ENCODE measurements around the gene RANBP1.

RANBP1 gene

DNA sequence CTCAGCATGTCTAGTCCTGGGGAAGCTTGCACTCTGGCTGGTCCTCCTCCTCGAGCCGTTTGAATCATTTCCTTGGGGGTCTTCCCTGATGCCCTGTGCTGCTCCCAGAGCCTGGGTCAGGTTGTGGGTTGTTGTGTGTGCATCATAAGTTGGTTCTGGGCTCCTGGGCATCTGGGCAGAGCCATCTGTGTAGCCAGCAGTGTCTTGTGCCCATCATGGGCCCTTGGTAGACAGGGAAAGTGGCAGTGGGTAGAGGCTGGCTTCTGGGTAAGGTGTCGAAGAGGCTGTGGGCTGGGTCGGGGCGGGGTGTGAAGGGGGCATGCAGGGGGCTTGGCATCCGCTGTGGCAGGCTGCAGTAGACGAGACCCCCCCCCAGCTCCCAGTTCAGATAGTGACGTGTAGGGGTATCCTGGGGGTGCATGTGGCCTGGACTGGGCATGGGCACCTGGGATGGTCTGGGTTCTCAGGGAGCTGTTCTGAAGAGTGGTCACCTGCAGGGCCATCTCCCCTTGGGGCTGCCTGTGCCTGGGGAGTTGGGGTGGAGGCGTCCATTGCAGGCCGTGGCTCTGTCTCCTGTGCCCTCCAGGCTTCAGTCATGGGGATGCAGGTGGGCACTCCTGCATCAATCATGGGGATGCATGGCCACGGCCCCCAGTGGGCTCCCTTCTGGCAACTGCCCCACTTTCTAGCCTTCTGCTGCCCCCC lies 8.3 kb downstream of the RANBP1 start:
- DNase-seq (ENCODE audit: low read depth), result no peak

DNA sequence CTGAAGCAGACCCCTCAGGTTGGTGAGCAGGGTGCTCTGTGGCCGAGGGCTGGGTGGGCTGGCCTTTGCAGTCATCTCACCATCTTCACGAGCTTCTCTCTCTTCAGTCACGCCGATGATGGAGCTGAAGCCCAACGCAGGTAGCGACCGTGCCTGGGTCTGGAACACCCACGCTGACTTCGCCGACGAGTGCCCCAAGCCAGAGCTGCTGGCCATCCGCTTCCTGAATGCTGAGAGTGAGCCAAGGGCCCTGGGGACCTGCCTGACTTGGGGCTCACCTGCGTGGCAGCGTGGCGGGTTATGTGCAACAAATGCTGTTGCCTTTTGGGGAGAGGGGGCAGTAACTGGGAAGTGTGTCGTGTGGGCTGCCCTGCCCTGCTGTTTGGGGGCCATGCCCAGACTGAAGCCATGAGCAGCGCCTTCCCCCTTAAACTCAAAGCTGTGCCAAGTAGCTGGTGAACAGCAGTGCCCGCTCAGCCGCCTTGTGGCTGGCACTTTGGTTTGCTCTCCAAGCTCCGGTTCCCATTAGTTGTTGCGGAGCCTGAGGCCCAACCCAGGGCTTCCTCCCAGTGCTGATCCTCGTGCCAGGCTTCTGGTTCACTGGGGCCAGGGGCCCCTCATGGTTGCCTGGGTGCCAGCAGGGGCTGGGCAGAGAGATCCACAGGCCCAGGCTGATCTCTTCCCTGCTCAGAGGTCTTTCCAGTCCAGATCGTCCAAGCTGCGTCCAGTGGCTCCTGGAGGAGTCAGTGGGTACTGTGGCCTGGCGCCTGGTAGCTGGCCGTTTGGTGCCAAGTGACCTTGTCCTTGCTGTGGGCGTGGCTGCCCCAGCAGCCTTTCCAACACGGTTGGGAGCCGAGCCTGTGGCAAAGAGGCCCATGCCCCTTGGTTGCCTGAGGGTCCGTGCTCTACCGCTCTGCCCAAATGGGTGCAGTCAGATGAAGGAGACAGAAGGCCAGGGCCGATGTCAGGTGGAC lies 9.6 kb downstream of the RANBP1 start:
- no peak for DNase-seq (ENCODE audit: low read depth)

DNA sequence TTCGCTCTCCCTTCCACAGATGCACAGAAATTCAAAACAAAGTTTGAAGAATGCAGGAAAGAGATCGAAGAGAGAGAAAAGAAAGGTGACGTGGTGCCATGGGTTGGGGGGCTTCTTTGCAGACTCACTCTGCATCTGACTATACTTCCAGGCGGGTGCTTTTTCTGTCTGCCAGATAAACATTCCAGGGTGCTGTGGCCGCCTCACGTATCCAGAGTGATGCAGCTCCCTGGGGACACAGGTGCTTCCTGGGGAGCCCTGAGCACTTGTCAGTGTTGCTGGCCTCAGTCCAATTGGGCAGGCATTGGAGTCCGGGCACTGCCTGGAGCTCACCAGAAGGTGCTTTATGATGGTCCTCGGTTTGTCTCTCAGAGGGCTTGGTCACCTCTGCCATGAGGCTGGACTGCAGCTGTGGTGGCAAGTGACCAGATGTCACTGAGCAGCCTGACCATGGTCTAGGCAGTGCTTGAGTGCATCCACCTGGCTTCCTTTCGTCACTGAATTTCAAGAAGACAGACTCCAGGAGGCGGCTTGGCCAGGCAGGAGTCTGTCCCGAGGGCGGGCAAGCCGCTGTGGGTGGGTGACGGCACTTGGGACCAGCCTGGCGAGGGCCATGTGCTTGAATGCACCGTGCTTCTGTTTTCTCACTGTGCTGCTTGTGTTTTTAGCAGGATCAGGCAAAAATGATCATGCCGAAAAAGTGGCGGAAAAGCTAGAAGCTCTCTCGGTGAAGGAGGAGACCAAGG lies 10.6 kb downstream of the RANBP1 start:
- no peak for DNase-seq (ENCODE audit: low read depth)

GRCh38 chr22:20127318-20127868 lies 11.5 kb downstream of the RANBP1 start:
- DNase-seq (ENCODE audit: low read depth), result no peak

- no peak for DNase-seq (ENCODE audit: low read depth)
These were observed 12.1 kb downstream of the RANBP1 start for GRCh38 chr22:20127869-20128618.

- DNase-seq (ENCODE audit: low read depth), result no peak
These were observed 12.7 kb downstream of the RANBP1 start for GRCh38 chr22:20128619-20128901.

DNA sequence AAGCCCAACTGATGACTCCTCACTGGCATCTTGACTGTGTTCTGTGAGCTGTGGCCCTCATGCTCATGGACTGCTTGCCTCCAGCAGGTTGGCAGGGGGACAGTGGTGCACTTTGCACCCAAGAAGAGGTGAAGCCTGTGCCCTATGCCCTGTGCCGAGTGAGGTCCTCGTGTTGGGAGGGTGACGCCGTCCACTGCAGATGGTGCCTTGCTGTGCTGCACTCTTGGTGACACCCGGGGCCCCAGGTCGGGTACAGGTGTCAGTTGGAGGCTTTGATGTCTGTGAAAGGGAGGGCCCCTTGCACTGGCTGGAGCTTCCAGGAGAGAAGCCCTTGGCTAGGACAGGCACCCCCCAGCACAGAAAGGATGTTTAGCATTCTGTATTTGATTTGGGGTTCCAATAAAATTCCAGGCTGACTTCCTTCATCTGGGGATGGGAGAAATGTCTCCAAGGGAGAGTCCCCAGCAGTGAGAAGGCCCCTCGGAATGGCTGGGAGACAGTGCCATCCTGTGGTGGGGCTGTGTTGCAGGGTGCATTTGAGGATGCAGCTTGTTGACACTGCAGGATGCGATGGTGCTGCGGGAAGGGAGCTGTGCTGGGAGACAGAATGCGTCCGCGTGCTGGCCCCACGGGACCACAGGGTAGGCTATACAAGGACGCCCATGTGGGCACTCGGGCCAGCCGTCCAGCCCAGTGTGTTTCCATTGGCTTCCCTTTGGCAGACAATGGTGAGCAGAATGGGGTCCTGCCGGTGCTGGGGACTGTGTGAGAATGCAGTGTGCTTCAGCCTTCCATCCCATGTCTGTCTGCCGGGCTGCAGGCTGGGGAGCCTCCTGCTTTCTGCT lies 13.2 kb downstream of the RANBP1 start:
- peak; percentile 27 for DNase-seq (ENCODE audit: low read depth)

GRCh38 chr22:20129747-20130014 lies 13.8 kb downstream of the RANBP1 start:
- no peak for DNase-seq (ENCODE audit: low read depth)

DNA sequence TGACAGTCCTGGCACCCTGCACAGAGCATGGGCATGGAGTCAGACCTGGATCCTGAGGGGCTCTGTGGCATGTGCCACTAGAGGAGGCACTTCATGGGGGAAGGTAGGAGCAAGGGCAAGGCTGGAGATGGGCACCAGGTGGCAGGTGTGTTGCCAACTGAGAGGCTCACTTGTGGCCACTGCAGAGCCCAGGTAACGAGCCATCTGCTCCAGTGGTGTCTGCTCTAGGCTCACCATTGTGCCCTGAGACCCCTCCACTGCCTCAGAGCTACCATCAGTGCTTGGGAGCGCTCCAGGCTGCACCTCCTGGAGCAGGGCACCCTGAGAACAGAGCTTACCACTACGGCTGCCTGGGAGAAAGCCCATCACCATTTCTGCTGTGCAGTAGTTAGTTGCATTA lies 14.4 kb downstream of the RANBP1 start:
- no peak for DNase-seq (ENCODE audit: low read depth)

- DNase-seq (ENCODE audit: low read depth), result peak; percentile 53
These were observed 15.1 kb downstream of the RANBP1 start for GRCh38 chr22:20130731-20131596.

- peak; percentile 18 for DNase-seq (ENCODE audit: low read depth)
These were observed 15.6 kb downstream of the RANBP1 start, which contains the start of gene ZDHHC8 for GRCh38 chr22:20131597-20131858. ZDHHC8 (plus strand) TSS chr22:20131804; CDS start chr22:20131948, 144 bp downstream.

DNA sequence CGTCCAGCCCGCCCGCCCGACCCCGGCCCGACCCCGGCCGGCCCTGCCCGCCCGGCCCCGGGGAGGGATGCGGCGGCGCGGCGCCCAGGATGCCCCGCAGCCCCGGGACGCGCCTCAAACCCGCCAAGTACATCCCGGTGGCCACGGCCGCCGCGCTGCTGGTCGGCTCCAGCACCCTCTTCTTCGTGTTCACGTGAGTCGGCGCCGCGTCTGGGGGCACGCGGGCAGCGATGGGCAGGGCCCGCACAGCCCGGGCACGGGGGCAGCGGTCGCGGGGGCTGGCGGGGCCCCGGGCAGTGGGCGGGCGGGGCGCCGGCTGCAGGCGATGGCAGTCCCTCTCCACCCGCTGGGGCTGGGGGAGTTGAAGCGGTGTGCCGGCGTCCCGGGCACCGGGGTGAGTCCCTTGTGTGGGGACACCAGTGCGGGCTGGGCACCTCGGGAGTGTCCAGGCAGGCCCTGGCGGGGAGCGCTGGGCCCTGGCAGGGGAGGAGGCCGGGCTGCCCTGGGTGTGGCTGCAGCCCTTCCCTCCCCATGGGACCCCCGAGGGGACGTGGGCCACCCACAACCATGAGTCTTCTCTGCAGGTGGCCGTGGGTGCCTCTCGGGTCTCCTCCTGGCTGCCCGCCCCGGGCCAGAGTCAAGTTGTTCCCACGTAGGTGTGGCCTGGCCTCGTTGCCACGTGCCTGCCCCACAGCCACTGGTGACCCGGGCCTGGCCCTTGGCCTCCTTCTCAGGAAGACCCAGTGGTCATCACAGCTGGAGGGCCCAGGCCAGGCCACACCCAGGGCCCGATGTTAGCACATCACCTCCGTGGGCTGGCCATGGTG lies 16.2 kb downstream of the RANBP1 start:
- no peak for DNase-seq (ENCODE audit: low read depth)

GRCh38 chr22:20132686-20133246 lies 16.9 kb downstream of the RANBP1 start:
- DNase-seq (ENCODE audit: low read depth), result no peak

GRCh38 chr22:20133930-20134549 lies 18.1 kb downstream of the RANBP1 start:
- no peak for DNase-seq (ENCODE audit: low read depth)

DNA sequence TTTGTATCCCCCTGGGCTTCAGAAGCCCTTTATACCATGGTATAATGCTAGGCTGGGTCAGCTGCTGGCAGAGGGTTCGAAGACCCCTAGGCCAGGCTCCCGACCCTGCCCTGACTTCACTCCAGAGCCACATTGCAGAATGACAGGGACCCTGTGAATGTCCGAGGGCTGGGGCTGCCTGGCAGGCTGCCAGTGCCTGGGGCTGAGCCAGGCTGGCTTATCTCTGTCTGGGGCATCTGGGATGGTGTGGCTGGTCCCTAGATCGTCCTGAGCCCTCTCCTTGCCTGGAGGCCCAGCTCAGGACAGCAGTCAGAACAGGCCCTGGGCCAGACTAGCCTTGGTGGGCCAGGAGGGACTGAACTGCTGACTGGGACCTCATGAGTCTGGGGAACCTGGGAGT lies 19.4 kb downstream of the RANBP1 start:
- DNase-seq (ENCODE audit: low read depth), result no peak

GRCh38 chr22:20135806-20136602 lies 20.1 kb downstream of the RANBP1 start:
- DNase-seq (ENCODE audit: low read depth), result no peak

- DNase-seq (ENCODE audit: low read depth), result no peak
These were observed 20.6 kb downstream of the RANBP1 start for GRCh38 chr22:20136603-20136873.

DNA sequence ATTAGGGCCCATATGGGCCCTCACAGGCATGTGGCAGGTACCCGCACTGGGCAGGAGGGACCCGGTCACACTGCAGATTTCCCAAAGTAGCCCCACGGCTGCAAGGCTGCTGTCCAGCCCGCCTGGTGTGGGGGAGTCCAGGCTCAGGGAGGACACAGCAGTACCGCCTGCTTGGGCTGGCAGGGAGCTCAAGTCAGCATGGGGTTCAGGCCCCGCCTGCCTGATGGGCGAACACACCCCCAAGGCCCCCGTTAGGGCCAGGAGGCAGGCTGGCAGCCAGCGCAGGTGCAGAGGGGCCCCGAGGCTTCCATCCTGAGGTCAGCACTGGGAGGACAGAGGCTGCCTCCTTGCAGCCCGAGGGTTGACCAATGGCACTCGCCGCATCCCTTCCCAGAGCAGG lies 21.2 kb downstream of the RANBP1 start:
- DNase-seq (ENCODE audit: low read depth), result no peak

Measured in stimulated activated CD8-positive, alpha-beta memory T cell treated with anti-CD3 and anti-CD28 coated beads, Interleukin-15, amount 100 ng/mL, for 1 hour (primary cell).